Motor neuron (in vitro differentiated cells): ENCODE results near the gene CFAP91. TPM values are rescaled to one million over a fixed set of nuclear protein-coding genes. Genes with fewer than 3 reads are reported as not detected.

Experiments
- total RNA-seq, 8 experiments: library from RNA; unstranded; fragments of 300-600 nt; gene quantifications; 2 replicates each; pipeline versions ENCODE4 v1.2.3 to v1.2.4, GENCODE V29; 2022

The CFAP91 gene
- total RNA-seq, 8 experiments from 2014 or later = 0.90 to 19.7 (median 6.4) TPM; not detected in 1

Other genes starting within 250 kb of the CFAP91 start
- 10 to 100 TPM; 10.6 to 27.5 (median 23.1) TPM for gene TMEM39A, start 239.4 kb upstream of the CFAP91 start, total RNA-seq
- 10 to 100 TPM; 10.8 to 18.8 (median 15.5) TPM for gene POGLUT1, start 234.1 kb upstream of the CFAP91 start, total RNA-seq
- 100 to 1,000 TPM in 1 of 8 experiments, 10 to 100 TPM in 7; 51.9 to 101 (median 75.1) TPM for gene TIMMDC1, start 204.5 kb upstream of the CFAP91 start, total RNA-seq
- under 1 TPM in 6 of 8 experiments, not detected in 2; 0.14 to 0.66 (median 0.32) TPM for gene CD80, start 143.4 kb upstream of the CFAP91 start, total RNA-seq
- gene ADPRH, start 123.5 kb upstream of the CFAP91 start, total RNA-seq = 1 to 10 TPM in 2 of 8 experiments, under 1 TPM in 6; 0.27 to 1.8 (median 0.63) TPM
- gene PLA1A, start 105.1 kb upstream of the CFAP91 start, total RNA-seq = under 1 TPM in 1 of 8 experiments, not detected in 7; 0.93 TPM
- 1 to 10 TPM in 5 of 8 experiments, under 1 TPM in 2, not detected in 1; 0.31 to 4.6 (median 1.4) TPM for gene POPDC2, start 42.4 kb upstream of the CFAP91 start, total RNA-seq
- 10 to 100 TPM; 46.4 to 71.4 (median 54.9) TPM for gene COX17, start 25.6 kb upstream of the CFAP91 start, total RNA-seq
- under 1 TPM in 7 of 8 experiments, not detected in 1; 0.07 to 0.76 (median 0.33) TPM for gene NR1I2, start 79.1 kb downstream of the CFAP91 start, total RNA-seq